Ovary (tissue), 9 donors: ENCODE results near the gene PALD1. TPM values are rescaled to one million over a fixed set of nuclear protein-coding genes. Genes with fewer than 3 reads are reported as not detected.
A peak's percentile ranks its signal among the peaks of the same experiment; 100 is the strongest.

ENCODE experiments used
- DNase-seq, 5 donors: peaks; one replicate each; pipeline ENCODE4 v3.0.0-alpha.2; 2019 to 2020
- H3K27ac ChIP-seq, 2 donors: fragments of 200-600 bp; one replicate each; pipeline versions ENCODE4 v1.5.1 to v1.8.0; 2019 to 2022
- H3K27me3 ChIP-seq: fragments of 200-600 bp; one replicate; pipeline ENCODE4 v1.8.0; 2022
- H3K36me3 ChIP-seq: fragments of 200-600 bp; sonication (generic); one replicate; pipeline ENCODE4 v1.5.1; 2019
- H3K4me1 ChIP-seq: one replicate; pipeline ENCODE4 v1.8.1; 2013; ENCODE audit warnings: mild to moderate bottlenecking, moderate library complexity; ENCODE audit not compliant: insufficient read depth
- H3K4me3 ChIP-seq: fragments of 200-600 bp; sonication (generic); one replicate; pipeline ENCODE4 v1.5.1; 2017
- H3K9me3 ChIP-seq, 2 donors: fragments of 200-600 bp in 1 of 2; sonication (generic) in 1 of 2; one replicate each; pipeline versions ENCODE4 v1.5.1 to v1.8.1; 2013 to 2019; ENCODE audit warnings: mild to moderate bottlenecking in 1 of 2, moderate library complexity in 1 of 2
- CTCF ChIP-seq, 3 donors: fragments of 450-650 bp in 2 of 3; fragments of 200-600 bp in 1 of 3; IDR thresholded peaks; one replicate each; pipeline versions ENCODE4 v1.5.1 to v1.8.0; 2016 to 2022; ENCODE audit warnings: antibody characterized with exemption in 3 of 3, mild to moderate bottlenecking in 1 of 3
- EP300 ChIP-seq: sonication (generic); formaldehyde crosslinking; IDR thresholded peaks from one replicate; pipeline ENCODE4 v1.6.1; 2017; ENCODE audit warnings: antibody characterized with exemption
- POLR2A ChIP-seq: fragments of 450-650 bp; IDR thresholded peaks from one replicate; pipeline ENCODE4 v1.6.1; 2017; ENCODE audit warnings: antibody characterized with exemption, mild to moderate bottlenecking, moderate library complexity
- WGBS, 3 donors: extraction: QIAGEN DNeasy Blood & Tissue Kit in 1 of 3; methylation state at CpG; one replicate each; pipeline versions ENCODE4 v1.1.5 to v1.1.7; 2013 to 2017; 5-methylcytosine and 5-hydroxymethylcytosine counted together
- intact Hi-C, 4 donors: fragments of 100-400 bp; cut with DNase I; formaldehyde crosslinking; loops; one replicate each; pipeline versions ENCODE4 v1.11.0 to v1.15.1; 2022 to 2023
- polyA plus RNA-seq, 2 donors: library from polyadenylated mRNA; stranded (reverse); fragments of 200-250 nt in 1 of 2; fragments of 350-450 nt in 1 of 2; fragmentation: Illumina TruSeq in 1 of 2; extraction: RNeasy Lipid Tissue Mini Kit (QIAGEN cat#74804) in 1 of 2; gene quantifications; one replicate each; pipeline ENCODE4 v1.2.3, GENCODE V29; 2013 to 2014
- total RNA-seq, 7 donors: library from RNA; depleted of rRNA in 2 of 7; stranded (reverse); fragments of >200 nt in 2 of 7; fragmentation: NEBNext Ultra II Directional in 3 of 7; extraction: Animal tissue kit (Norgen Biotek cat#: 25700) in 3 of 7; gene quantifications; one replicate each; pipeline versions ENCODE4 v1.1.0 to v1.2.4, GENCODE V29; 2016 to 2023
- donor health status: DM: no; HTN: no; CAD: no; lungs with moderate emphysema.
- donor health status: DM: no; HTN: no; CAD: no.
- donor health status: Bipolar disorder and iron deficiency.
- donor health status: DM: yes; HTN: yes; CAD: no.
- donor health status: DM: no; HTN: no; CAD: no.
- donor health status: DM: yes; HTN: yes; CAD: no.

PALD1 gene
- total and polyA plus RNA-seq, 9 donors, result 2.2 to 10.5 (median 6.8) TPM

DNA sequence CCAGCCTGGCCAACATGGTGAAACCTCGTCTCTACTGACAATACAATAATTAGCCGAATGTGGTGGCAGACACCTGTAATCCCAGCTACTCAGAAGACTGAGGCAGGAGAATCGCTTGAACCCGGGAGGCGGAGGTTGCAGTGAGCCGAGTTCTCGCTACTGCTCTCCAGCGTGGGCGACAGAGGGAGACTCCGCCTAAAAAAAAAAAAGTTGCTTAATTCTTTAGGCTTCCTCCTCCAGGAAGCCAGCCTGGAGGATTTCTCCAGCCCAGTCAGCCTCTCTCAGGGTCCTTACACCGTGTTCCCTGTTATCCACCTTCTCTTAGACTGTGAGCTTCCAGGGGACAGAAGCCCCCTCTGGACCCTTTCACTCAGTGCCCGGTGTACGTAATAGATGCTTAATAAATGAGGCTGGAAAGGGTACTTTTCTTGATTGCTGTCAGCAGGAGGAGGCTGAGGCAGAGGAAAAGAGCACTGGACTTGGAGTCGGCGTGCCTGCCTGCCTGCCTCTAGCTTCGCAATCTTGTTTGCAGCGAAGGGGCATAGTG is 20.7 kb upstream of the PALD1 start:
- Histone ChIP-seq H3K9me3 (no peaks in the 10 kb centered on the region), H3K4me3 (peak overlapping the region; percentile 33), H3K36me3 (no peaks in the 10 kb centered on the region), H3K27ac (no peak overlapping the region), H3K4me1 (peaks cover 7% of the 10 kb centered on the region), H3K27me3 (no peaks in the 10 kb centered on the region)
- no peak for DNase-seq
- TF ChIP-seq POLR2A (no peak), EP300 (no peak), CTCF (IDR thresholded peaks at IDR 0.05) (no peak)
- WGBS, 3 donors, result 68 to 75% (median 71%) methylated on average over 17 of the region's 17 CpGs
- intact Hi-C loops, result no loop called here

- H3K9me3 ChIP-seq, result no peaks in the 10 kb centered on the region
- H3K4me1 ChIP-seq, result peaks cover 7% of the 10 kb centered on the region
- H3K27ac ChIP-seq, result peak overlapping the region in 1 of 2 donors; percentile 17
- DNase-seq, result peak; percentile 69 to 86 (median 79)
- intact Hi-C loops, result no loop called here
- TF ChIP-seq POLR2A, result no peak
- TF ChIP-seq CTCF (IDR thresholded peaks at IDR 0.05), result no peak
- TF ChIP-seq EP300, result no peak
- peak overlapping the region; percentile 33 for H3K4me3 ChIP-seq
- WGBS, 3 donors, result 3 to 7% (median 5%) methylated on average over 35 to 62 of the region's 62 CpGs
- H3K27me3 ChIP-seq, result no peaks in the 10 kb centered on the region
- no peaks in the 10 kb centered on the region for H3K36me3 ChIP-seq
These were observed 20.1 kb upstream of the PALD1 start for GRCh38 chr10:70458329-70459060.

DNA sequence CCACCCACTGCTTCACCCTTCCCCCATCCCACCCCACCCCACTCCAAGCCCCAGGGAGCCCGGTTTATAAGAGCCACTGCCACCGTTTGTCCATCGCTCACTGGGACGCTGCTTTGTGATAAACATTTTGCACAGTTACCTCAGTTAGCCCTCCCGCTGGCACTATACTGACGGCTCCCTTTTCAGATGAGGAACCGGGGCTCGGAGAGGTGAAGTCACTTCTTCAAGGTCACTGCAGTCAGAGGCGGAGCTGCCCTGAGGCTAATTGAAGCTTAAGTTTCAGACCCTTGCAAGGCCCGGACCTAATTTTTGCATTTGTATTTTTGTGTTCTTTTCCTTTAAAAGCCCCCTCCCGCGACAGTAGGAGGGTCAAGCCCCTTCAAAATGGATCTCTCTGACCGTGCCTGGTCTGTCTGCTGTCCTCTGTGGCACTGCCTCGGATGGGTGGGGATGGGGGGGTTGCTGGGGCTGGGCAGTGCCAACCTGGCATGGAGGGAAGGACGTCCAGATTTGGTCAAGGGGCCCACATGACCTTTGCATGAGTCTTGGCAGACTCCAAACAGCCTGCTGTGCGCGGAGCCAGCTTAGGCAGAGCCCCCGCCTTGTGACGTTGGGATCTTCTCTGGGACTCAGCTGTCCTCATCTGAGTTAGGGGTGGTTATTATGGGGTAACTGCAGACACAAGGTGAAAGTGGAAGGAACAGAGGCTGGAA is 19.4 kb upstream of the PALD1 start:
- 20 to 37% (median 27%) methylated on average over 19 of the region's 19 CpGs for WGBS, 3 donors
- Histone ChIP-seq H3K4me3 (no peak overlapping the region), H3K4me1 (peaks cover 7% of the 10 kb centered on the region), H3K36me3 (no peaks in the 10 kb centered on the region), H3K27ac (peak overlapping the region in 1 of 2 donors; percentile 17), H3K27me3 (no peaks in the 10 kb centered on the region), H3K9me3 (no peaks in the 10 kb centered on the region)
- DNase-seq, result no peak
- TF ChIP-seq POLR2A (no peak), EP300 (no peak), CTCF (IDR thresholded peaks at IDR 0.05) (no peak)
- intact Hi-C loops, result no loop called here

DNA sequence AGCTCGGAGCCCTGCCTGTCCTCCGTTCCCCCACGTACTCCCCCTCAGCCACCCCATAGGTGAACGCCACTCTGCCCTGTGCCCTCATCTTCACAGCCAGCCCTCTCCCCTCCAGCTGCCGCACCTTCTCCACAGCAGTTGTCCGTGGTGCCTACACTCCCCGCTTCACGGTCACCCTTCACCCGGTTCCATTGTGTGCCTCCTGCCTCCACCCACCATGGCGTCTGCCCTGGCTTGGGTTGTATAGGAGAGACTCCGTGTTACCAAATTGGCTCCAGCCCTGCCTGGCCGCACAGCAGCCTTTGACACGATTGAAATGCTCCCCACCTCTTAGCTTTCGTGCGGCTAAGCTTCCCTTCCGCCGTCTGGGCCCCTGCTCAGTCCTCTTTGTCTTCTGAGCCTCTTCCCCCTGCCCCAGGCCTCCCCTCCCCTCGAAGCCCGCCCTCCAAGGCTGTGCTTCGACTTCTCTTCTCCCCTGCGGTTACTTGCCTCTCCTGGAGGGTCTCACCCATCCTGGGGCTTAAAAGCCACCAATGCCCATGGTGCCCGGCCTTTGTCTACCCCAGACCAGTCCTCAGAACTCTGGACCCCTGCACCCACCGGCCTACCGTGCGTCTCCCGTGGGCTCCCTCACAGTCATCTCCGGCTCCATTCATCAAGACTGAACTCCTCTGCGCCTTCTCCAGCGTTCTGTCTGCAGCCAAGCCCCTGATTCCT is 18.6 kb upstream of the PALD1 start:
- no peak overlapping the region for H3K4me3 ChIP-seq
- no peak for DNase-seq
- 84 to 91% (median 89%) methylated on average over 29 of the region's 29 CpGs for WGBS, 3 donors
- intact Hi-C loops, result loop anchor here (5.0 to 10.0 kb wide), 4 partner anchors 77 to 297 kb away; no protein-coding TSS in a partner anchor
- H3K27me3 ChIP-seq, result no peaks in the 10 kb centered on the region
- H3K36me3 ChIP-seq, result no peaks in the 10 kb centered on the region
- TF ChIP-seq POLR2A (no peak), CTCF (IDR thresholded peaks at IDR 0.05) (no peak), EP300 (no peak)
- H3K27ac ChIP-seq, result no peak overlapping the region
- H3K9me3 ChIP-seq, result no peaks in the 10 kb centered on the region
- H3K4me1 ChIP-seq, result peaks cover 7% of the 10 kb centered on the region
